ENCODE data around the gene CRK. TPM values are rescaled to one million over a fixed set of nuclear protein-coding genes. Genes with fewer than 3 reads are reported as not detected.

Gene CRK
- total RNA-seq, 1 donor from 2014 or later, result 51.9 TPM

DNA sequence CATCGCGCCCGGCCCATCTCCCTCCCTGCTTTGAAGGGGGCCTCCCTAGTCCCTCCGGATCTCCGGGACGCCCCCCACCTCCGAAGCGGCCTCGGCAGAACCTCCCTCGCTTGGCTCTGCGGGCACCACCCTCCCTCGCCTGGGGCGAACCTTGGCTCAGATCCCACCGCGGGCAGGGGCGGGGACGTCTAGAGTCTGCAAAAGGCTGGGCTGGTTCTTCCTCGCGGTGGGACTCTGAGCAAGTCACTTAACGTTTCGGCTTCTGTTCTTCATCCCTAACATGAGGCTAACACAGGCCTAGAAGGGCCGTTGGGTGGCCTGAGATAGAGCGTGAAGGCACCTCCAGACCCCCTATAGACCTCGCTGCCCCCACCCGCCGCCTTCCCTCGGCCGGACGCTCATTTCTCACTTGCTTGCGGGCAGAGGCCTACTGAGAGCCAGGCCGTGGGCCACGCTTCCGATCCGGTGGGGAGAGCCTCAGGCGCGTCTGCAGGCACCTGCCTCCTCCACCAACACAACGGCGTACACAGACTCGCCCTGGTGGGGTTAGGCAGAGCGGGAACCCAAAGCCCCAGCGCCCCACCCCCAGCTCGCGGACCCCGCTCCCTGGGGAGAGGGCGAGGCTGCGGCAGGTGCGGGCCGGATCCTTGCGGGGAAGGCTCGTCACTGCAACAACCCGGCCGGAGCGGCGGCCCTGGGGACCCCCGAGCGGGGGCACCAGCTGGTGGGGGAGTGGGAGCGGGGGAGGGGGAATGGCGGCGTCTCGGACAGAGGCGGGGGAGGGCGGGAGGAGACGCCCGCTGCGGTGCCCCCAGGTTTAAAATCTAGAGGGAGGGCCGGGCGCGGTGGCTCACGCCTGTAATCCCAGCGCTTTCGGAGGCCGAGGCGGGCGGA lies 31.0 kb upstream of the CRK start:
- DNase-seq (ENCODE audit: low read depth), result peak; percentile 34

DNA sequence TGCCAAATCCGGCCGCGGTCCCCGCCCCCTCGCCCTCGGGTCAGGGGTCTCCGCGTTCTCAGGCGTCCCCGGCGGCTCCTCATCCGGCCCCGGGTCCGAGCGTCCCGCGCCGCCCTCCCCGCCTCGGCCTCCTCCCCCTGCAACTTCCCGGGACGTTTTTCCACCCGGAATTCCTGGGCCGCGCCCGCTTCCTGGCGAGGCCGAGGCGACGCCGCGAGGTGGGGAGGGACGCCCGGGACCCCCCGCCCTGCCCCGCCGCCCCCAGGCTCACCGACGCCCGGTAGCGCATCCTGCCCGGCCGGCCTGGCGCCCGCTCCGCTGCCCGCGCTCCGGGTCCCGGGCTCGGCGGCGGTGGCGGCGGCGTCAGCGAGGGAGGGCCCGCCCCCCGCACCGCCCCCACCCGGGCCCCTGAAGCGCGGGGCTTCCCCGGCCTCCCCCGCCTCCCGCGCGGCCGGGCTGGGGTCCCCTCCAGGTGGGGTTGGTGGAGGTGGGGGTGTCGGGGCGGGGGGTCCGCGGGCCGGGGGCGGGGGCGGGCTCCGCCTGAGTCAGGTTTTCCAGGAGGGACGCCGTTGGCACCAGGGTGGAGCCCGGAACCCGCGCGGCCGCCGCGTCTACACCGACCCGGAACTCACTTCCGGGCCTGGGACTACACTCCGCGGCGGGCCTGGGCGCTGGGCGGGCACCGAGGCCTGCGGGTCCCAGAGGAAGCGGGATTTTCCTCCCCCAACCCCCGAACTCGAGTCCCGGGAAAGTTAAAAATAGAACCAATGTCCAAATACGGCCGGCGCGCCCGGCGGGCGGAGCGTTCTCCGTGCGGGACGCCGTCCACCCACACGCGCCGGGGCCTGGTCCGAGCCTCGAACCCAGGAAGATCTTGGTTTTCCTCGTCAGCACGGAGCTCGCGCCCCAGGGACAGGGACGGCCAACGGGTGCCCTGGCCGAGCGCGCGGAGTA lies 29.7 kb upstream of the CRK start:
- DNase-seq (ENCODE audit: low read depth), result peak; percentile 75

DNA sequence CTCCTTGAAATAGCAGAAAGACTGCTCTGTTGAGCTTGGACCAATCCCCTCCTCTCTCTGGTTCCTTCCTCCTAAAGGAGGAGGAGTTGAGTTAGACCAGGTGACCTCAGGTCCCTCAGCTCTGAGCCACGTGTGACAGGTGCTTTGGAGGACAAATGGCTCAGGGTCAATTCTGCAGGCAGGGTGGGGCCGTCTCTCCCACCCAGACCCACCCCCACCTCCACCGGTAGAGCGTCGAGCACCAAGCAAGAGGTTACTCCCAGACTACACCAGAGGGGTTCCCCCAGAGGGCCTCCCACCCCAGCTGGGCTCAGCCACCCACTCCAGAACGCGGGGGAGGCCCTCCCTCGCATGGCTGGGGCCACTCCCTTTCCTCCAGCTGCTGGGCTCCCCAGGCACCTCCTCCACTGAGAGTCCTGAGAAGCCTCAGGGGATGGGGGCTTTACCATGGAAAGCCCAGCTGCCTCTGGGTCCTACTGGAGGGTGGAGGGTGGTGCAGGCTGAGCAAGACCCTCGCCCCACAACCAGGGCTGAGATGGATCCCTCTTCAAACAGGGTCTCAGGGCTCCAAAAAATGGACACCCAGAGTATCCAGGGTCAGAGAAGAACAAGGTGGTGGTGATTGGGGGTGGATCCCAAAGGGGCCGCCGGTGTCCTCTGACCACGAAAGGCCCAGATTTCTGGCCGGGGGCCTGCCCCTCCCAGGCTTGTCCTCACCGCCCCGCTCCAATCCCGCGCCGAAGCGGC lies 28.8 kb upstream of the CRK start:
- DNase-seq (ENCODE audit: low read depth), result peak; percentile 81

DNA sequence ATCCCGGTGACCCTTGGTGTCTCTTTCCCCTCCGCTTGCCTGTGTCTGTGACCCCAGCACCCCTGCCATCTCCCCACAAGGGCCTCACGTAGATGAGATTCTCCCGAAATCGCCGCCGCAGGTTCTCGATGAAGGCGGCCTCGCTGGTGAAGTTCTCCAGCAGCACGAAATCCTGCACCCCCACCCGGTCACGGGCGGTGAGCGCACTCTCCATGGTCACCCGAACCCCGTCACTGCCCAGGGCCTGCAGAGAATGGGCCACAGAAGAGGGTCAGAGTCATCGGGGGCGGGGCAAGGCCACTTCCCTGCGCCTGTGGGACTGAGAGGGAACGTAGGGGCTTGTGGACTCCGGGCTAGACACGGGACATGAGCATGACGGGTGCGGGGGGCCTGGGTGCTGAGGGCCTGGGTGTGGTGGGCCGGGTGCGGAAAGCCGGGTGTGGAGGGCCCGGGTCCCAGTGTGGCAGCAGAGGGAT lies 28.1 kb upstream of the CRK start:
- DNase-seq (ENCODE audit: low read depth), result no peak

DNA sequence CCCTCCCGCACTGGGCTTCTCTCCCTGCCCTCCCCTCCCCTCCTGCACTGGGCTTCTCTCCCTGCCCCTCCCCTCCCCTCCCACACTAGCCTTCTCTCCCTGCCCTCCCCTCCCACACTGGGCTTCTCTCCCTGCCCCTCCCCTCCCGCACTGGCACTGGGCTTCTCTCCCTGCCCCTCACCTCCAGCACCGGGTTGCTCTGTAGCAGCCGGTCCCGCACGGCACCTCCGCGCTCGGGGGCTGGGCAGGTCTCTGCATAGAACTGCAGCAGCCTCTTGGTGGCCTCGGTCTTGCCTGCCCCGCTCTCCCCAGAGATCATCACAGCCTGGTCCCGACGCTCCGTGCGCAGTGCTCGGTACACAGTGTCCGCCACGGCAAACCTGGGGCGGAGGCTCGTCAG lies 26.6 kb upstream of the CRK start:
- no peak for DNase-seq (ENCODE audit: low read depth)

DNA sequence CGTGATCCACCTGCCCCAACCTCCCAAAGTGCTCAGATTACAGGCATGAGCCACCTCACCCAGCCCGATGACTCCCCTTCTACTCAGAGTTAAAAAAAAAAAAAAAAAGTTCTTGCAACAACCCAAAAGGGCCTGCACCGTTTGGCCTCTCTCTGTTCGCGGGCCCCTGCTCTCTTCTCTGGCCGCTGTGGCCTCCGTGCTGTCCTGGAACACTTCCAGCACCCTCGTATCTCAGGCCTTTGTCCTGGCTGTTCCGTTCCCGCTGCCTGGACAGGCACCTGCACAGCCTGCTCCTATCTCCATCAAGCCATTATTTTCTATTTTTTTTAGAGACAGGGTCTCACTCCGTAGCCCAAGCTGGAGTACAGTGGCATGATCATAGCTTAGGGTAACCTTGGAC lies 25.7 kb upstream of the CRK start:
- no peak for DNase-seq (ENCODE audit: low read depth)

DNA sequence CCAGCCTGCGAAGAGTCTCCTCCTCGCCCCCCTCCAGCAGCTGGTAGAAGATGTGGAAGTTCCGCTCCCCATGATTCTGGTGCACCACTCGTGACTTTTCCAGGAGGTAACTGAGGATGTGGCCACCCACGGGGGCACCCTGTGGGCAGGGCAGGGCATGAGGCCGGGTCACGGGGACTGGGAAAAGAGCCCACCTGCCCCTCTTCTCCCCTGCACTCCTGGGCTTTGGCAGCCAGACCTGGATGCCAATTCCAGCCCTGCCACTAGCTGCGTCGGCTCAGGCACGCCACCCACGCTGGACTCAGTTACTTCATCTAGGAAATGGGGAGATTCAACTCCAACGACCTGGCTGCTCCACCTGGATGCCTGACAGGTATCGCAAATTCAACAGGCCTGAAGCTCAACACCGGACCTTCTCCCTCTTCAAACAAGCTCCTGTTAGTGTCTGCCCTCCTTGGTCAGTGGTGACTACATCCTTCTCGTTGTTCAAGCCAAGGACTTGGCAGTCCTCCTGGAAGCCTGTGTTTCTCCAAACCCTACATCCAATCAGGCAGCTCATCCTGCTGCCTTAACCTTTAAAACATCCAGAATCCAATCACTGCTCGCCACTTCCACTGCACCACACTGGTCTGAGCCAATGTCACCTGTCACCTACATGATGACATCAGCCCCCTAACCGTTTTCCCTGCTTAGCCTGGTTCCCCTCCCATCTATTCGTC lies 24.9 kb upstream of the CRK start:
- DNase-seq (ENCODE audit: low read depth), result no peak

DNA sequence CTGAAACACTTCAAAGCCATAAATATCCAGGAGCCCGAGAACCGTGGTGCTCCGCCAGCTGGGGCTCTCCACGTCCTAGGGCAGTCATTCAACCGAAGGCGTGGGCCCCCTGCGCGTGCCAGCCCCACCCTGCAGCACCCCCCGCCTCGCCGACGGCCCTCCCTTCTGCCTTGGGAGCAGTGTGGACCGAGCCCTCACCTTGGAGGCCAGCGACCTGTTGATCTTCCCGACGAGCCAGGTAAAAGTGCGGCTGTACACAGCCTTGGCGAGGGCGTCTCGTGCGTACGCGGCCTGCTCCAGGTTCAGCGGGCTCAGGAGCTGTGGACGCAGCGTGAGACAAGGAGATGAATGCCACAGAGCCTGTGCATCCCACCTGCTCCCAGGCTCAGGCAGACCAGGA lies 22.4 kb upstream of the CRK start:
- DNase-seq (ENCODE audit: low read depth), result no peak

DNA sequence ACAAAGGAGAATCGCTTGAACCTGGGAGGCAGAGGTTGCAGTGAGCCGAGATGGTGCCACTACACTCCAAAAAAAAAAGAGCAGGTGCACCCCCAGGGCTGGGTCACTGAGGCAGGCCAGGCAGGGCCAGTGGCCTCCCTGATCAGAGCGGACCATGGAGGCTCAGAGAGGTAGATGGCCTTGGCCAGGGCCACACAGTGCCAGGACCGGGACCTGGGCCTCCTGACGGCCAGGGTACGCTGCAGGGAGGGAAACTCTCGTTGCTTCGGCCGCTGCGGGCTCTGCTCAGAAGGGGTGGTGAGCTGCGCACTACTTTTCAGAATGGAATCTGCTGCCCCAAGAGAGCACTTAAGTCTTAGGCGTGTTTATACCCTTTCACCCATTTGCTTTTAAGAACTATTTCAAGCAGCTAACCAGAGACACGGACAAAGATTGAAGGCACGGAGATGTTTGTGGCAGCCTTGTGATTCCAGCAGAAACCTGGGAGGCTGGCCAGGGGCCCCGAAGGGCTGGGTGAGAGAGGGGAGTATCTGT lies 19.4 kb upstream of the CRK start:
- no peak for DNase-seq (ENCODE audit: low read depth)

DNA sequence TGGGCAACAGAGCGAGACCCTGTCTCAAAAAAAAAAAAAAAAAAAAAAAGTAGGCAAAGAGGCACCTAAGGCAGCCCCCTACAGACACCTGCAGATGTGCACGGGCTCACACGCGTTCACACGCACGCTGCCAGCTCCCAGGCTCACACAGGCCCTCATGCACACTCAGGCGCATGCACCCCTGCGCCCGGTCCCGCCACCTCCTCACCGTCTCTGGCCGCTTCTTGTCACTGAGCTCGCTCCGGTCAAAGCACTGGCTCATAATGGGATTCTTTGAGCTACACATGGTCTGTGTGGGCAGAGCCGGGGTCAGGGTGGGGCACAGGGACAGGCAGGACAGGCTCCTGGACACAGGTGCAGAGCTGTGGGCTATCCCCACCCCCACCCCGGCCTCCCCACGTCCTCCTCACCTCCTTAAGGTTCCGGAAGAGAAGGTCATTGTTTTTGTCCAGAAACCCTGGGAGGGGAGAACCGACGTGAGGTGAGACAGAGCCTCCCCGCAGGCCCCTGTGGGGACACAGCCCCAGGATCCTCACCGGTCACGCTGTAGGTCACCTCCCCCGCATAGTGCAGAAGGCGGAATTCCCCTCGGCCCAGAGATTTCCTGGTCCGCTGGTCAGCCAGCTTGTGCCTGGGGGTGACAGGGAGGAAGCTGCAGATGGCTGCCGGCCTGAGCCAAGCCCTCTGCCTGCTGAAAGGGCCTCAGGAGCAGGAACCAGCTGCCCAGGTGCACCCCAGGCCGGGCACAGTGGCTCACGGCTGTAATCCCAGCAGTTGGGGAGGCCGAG lies 18.6 kb upstream of the CRK start:
- DNase-seq (ENCODE audit: low read depth), result no peak

DNA sequence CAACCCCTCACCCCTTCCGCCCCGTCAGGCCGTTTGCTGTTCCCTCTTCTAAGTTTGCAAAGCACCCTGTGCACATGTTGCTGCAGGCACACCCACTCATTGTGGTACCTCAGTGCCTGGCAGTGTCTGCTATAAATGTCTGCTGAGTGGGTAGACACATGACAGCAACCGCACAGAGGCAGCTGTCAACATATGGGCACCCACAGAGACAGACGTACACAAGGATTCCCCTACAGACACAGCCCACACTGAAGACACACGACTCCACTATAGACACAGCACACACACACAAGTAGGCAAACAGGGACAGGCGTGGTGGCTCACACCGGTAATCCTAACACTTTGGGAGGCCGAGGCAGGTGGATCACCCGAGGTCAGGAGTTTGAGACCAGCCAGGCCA lies 17.8 kb upstream of the CRK start:
- peak; percentile 41 for DNase-seq (ENCODE audit: low read depth)

DNA sequence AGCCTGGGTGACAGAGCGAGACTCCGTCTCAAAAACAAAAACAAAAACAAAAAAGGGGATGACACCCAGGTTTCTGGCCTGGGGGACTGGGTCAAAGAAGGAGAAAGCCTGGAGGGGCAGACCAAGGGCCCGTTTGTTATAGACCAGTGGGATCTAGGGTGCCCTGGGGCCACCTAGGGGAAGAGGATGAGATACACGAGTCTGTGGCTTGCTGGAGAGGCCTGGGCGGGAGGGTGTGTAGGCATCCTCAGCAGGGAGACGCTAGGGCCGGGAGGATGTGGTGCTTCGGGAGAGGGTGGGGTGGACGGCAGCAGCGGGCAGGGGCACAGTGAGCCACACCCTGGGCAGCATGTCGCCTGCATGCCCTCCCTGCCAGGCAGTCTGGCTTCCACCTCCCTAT lies 17.1 kb upstream of the CRK start:
- DNase-seq (ENCODE audit: low read depth), result no peak

DNA sequence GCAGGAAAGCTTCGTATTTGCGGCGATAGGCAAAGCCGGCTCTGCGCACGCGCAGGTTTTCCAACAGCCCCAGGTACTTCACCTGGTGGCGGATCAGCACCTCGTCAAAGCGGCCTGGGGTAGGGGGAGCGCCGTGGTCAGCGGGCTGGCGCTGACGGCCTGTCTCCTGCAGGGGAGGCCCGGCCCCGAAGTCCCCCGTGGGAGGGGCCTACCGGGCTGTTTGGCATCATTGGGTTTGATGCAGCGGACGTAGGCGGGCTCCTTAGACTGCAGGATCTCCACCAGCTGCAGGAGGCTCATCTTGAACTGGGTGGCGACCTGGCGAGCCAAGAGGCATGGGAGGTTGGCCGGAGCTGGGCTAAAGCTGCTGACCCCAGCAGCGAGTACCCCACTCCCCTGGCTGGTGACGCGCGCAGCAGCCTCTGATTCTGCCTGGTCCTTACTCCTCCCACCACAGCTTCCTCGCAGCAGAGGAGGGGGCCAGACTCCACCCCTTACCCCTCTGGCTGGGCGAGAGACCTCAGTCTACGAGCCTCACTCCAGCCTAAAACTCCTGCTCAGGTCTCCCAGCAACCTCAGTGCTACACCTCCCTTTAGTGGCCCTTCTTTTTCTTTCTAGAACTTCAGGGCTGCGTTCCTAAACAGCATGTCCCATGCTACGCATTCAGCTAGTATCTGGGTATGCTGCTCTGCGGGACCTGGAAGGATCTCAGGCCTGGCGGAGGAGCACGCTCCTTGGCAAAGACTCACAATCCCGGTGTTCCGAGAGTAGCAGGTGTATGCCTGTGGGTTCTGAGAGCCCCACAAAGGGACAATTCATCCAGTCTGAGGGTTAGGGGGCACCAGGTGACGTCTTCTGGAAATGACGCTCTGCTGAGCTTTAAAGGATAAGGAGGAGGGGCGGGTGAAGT lies 16.1 kb upstream of the CRK start:
- no peak for DNase-seq (ENCODE audit: low read depth)

DNA sequence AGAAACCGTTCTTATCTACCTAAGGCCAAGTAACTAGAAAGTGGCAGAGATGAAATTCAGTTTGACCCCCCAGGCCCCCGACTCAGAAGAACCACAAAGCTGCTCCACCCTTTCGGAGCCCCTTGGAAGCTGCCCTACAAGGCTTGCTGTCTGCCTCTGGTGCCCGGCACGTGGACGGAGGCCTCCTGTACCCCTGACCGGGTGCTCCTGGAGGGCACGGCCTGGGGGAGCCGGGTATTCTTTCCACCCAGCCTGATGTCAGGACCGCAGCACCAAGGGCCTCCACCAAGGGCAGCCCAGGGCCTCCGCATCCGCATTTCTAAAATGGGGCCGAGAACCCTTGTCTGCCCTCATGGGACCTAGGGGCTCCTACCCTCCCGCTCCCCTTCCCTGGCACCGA lies 15.5 kb upstream of the CRK start:
- no peak for DNase-seq (ENCODE audit: low read depth)

DNA sequence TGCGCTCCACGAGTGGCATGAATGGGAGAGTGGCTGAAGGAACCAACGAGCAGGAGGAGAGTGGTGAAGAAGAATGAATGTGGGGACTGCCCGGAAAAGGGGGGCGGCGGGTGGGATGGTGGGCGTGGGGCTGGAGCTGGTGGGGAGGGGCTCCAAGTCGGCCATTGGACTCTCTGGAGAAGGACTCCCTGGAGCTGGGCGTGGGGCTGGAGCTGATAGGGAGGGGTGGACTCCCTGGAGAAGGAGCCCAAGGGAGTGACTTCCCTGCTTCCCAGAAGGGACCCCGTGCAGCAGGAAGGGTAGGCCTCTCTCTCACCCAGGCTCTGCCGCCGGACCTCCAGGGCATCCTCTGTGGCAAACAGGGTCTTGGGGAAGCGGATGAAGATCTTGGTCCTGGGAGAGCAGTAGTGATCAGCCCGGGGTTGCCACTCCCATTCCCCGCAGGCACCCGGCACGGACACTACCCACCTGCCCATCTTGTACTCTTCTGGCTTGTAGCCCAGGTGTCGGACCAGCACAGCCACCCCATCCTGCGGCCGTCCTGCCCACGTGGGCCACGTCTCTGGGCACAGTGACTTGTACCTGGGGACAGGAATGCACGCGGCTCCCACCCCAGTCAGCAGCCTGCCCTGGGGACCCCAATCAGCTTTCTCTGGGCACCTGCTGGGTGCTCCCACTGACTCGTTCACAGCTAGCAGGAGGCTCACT lies 14.9 kb upstream of the CRK start:
- no peak for DNase-seq (ENCODE audit: low read depth)

DNA sequence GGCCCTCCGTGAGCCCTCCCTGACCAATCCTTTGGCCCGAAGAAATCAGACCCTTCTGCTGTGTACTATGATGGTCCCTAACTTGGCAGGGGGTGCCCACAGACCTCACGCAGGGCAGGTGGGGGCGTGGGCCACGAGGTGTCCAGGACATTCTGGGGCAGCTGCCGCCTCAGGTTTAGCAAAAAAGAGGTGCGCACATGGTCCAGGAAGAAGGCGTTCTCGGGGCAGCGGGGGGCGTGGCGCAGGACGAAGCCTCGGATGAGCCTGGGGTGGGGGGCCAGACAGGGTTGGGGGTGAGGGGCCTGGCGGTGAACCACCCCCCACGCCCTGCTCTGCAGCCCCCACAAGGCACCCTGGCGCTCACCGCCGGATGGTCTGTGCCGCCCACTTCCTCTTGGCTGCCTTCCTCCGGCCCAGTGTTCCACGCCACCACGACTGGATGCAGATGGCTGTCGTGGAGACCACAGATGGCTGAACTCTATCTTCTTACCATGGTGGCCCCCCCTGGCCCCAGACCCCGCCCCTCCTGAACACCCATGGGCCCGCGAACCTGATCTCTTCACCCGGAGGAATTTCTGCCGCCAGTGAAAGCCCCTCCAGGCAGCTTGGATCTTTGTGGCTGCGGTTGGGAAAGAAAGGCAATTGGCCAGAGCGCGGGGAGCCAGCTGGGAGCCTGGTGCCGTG lies 14.2 kb upstream of the CRK start:
- DNase-seq (ENCODE audit: low read depth), result no peak

DNA sequence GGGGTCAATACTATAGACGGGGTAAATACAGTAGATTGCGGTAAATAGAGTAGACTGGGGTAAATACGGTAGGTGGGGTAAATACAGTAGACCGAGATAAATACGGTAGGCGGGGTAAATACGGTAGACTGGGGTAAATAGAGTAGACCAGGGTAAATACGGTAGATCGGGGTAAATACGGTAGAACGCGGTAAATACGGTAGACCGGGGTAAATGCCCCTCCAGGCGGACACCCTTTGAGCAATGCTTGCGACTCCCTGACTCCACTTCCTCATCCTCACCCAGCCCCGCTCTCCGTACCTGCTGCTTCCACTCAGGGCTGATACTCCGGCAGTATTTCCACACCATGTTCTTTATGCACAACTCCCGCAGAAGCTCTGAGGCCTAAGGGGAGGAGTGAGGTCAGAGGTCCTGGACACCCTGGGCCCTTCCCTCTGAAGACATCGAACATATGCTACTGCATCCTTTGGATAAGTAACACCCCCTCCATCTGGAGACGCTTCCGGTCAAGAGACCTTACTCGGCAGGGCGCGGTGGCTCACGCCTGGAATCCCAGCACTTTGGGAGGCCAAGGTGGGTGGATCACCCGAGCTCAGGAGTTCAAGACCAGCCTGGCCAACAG lies 13.3 kb upstream of the CRK start:
- DNase-seq (ENCODE audit: low read depth), result no peak

Data from myocyte (in vitro differentiated cells).